Stimulated activated naive B cell treated with anti-CD40 and anti-IgM and Interleukin-4, amounts not matched to agents 10 μg/mL and 1 μg/mL and 100 μg/mL, for 72 hours (primary cell): Measurements from ENCODE around the gene ST14.

Experiments used
- ATAC-seq, 2 donors: fragments of 150-1000 bp; cut with Tn5 transposase; replicated peaks; 2 replicates each; pipeline ENCODE4 v1.10.0; 2021; ENCODE audit warnings: moderate library complexity in 1 of 2
- DNase-seq: peaks from one replicate; pipeline ENCODE4 v3.0.0; 2021
- H3K27ac Mint-ChIP-seq: one replicate; pipeline ENCODE4 v1.8.0; 2022; ENCODE audit warnings: mild to moderate bottlenecking, mixed read lengths
- H3K27me3 Mint-ChIP-seq, 2 donors: one replicate each; pipeline ENCODE4 v1.8.0; 2022; ENCODE audit warnings: mixed read lengths in 2 of 2
- H3K36me3 Mint-ChIP-seq, 2 donors: one replicate each; pipeline ENCODE4 v1.8.0; 2022; ENCODE audit warnings: mixed read lengths in 2 of 2, mild to moderate bottlenecking in 1 of 2
- H3K4me1 Mint-ChIP-seq, 2 donors: one replicate each; pipeline ENCODE4 v1.8.0; 2022; ENCODE audit warnings: mixed read lengths in 2 of 2, mild to moderate bottlenecking in 1 of 2
- H3K4me3 Mint-ChIP-seq, 2 donors: one replicate each; pipeline ENCODE4 v1.8.0; 2022; ENCODE audit warnings: mild to moderate bottlenecking in 2 of 2, mixed read lengths in 2 of 2, moderate library complexity in 1 of 2
- H3K9me3 Mint-ChIP-seq, 2 donors: one replicate each; pipeline ENCODE4 v1.8.0; 2022; ENCODE audit warnings: mixed read lengths in 2 of 2, mild to moderate bottlenecking in 1 of 2

ST14 gene

GRCh38 chr11:130125638-130126037 is 33.9 kb upstream of the ST14 start:
- Mint-ChIP-seq H3K27ac (peak overlapping the region; percentile 42), H3K9me3 (no peaks in the 10 kb centered on the region), H3K4me3 (no peak overlapping the region), H3K27me3 (no peaks in the 10 kb centered on the region), H3K4me1 (peaks cover 28 to 41% of the 10 kb centered on the region in 2 donors), H3K36me3 (peaks cover 38 to 41% of the 10 kb centered on the region in 2 donors)
- ATAC-seq = no peak
- DNase-seq = no peak

- ATAC-seq = no peak
- Mint-ChIP-seq H3K9me3 (no peaks in the 10 kb centered on the region), H3K27ac (no peak overlapping the region), H3K27me3 (no peaks in the 10 kb centered on the region), H3K4me1 (peaks cover 23 to 32% of the 10 kb centered on the region in 2 donors), H3K36me3 (peaks cover 42 to 44% of the 10 kb centered on the region in 2 donors), H3K4me3 (no peak overlapping the region)
- no peak for DNase-seq
Observed at GRCh38 chr11:130126516-130126915, 33.1 kb upstream of the ST14 start.

GRCh38 chr11:130127509-130127908 is 32.1 kb upstream of the ST14 start:
- H3K4me1 Mint-ChIP-seq = peaks cover 19 to 30% of the 10 kb centered on the region in 2 donors
- DNase-seq (no peak), ATAC-seq (no peak)
- no peak overlapping the region for H3K27ac Mint-ChIP-seq
- H3K27me3 Mint-ChIP-seq = no peaks in the 10 kb centered on the region
- H3K36me3 Mint-ChIP-seq = peaks cover 37 to 41% of the 10 kb centered on the region in 2 donors
- no peak overlapping the region for H3K4me3 Mint-ChIP-seq
- H3K9me3 Mint-ChIP-seq = no peaks in the 10 kb centered on the region

- DNase-seq (no peak), ATAC-seq (no peak)
- Mint-ChIP-seq H3K27ac (no peak overlapping the region), H3K4me1 (peaks cover 13 to 23% of the 10 kb centered on the region in 2 donors), H3K27me3 (no peaks in the 10 kb centered on the region), H3K9me3 (no peaks in the 10 kb centered on the region), H3K36me3 (peaks cover 33 to 41% of the 10 kb centered on the region in 2 donors), H3K4me3 (no peak overlapping the region)
Observed at GRCh38 chr11:130128626-130129025, 31.0 kb upstream of the ST14 start.

- Mint-ChIP-seq H3K9me3 (no peaks in the 10 kb centered on the region), H3K27me3 (no peaks in the 10 kb centered on the region), H3K27ac (no peak overlapping the region), H3K4me1 (peaks cover 15 to 18% of the 10 kb centered on the region in 2 donors), H3K4me3 (no peak overlapping the region), H3K36me3 (peaks cover 35 to 43% of the 10 kb centered on the region in 2 donors)
- ATAC-seq (no peak), DNase-seq (no peak)
Observed at GRCh38 chr11:130129922-130130321, 29.7 kb upstream of the ST14 start.

- no peak overlapping the region for H3K4me3 Mint-ChIP-seq
Observed at GRCh38 chr11:130131961-130132850, 27.4 kb upstream of the ST14 start.

GRCh38 chr11:130133716-130134115 is 25.9 kb upstream of the ST14 start:
- no peak for DNase-seq
- Mint-ChIP-seq H3K4me1 (peaks cover 18 to 19% of the 10 kb centered on the region in 2 donors), H3K36me3 (peaks cover 43 to 64% of the 10 kb centered on the region in 2 donors), H3K4me3 (no peak overlapping the region), H3K27me3 (no peaks in the 10 kb centered on the region), H3K27ac (no peak overlapping the region), H3K9me3 (no peaks in the 10 kb centered on the region)
- no peak for ATAC-seq

More at GRCh38 chr11:130131961-130132850, 27.4 kb upstream of the ST14 start:
- Mint-ChIP-seq H3K27ac (no peak overlapping the region), H3K27me3 (no peaks in the 10 kb centered on the region), H3K9me3 (no peaks in the 10 kb centered on the region), H3K4me1 (peaks cover 15 to 18% of the 10 kb centered on the region in 2 donors), H3K36me3 (peaks cover 36 to 53% of the 10 kb centered on the region in 2 donors)
- DNase-seq = peak; percentile 53
- ATAC-seq = peak; percentile 88 to 91

- H3K4me3 Mint-ChIP-seq = no peak overlapping the region
Observed at GRCh38 chr11:130136107-130136506, 23.5 kb upstream of the ST14 start.

GRCh38 chr11:130137999-130138398 is 21.6 kb upstream of the ST14 start:
- no peaks in the 10 kb centered on the region for H3K9me3 Mint-ChIP-seq
- peaks cover 10 to 13% of the 10 kb centered on the region in 2 donors for H3K4me1 Mint-ChIP-seq
- H3K27me3 Mint-ChIP-seq = no peaks in the 10 kb centered on the region
- no peak overlapping the region for H3K27ac Mint-ChIP-seq
- DNase-seq = no peak
- H3K36me3 Mint-ChIP-seq = peaks cover 35 to 53% of the 10 kb centered on the region in 2 donors
- no peak overlapping the region for H3K4me3 Mint-ChIP-seq
- no peak for ATAC-seq

More at GRCh38 chr11:130136107-130136506, 23.5 kb upstream of the ST14 start:
- Mint-ChIP-seq H3K9me3 (no peaks in the 10 kb centered on the region), H3K4me1 (peaks cover 18 to 19% of the 10 kb centered on the region in 2 donors), H3K36me3 (peaks cover 38 to 62% of the 10 kb centered on the region in 2 donors), H3K27me3 (no peaks in the 10 kb centered on the region), H3K27ac (peak overlapping the region; percentile 5)
- ATAC-seq (no peak), DNase-seq (no peak)

GRCh38 chr11:130139401-130139800 is 20.2 kb upstream of the ST14 start:
- Mint-ChIP-seq H3K27ac (peak overlapping the region; percentile 47), H3K4me1 (peaks cover 0 to 9% of the 10 kb centered on the region in 2 donors), H3K9me3 (no peaks in the 10 kb centered on the region)

GRCh38 chr11:130141561-130142341 is 17.8 kb upstream of the ST14 start:
- no peak overlapping the region for H3K27ac Mint-ChIP-seq
- no peak for ATAC-seq

More at GRCh38 chr11:130139401-130139800, 20.2 kb upstream of the ST14 start:
- H3K27me3 Mint-ChIP-seq = no peaks in the 10 kb centered on the region
- DNase-seq (no peak), ATAC-seq (no peak)
- no peak overlapping the region for H3K4me3 Mint-ChIP-seq
- H3K36me3 Mint-ChIP-seq = peaks cover 23 to 47% of the 10 kb centered on the region in 2 donors

GRCh38 chr11:130144141-130144540 is 15.4 kb upstream of the ST14 start:
- peaks cover 10 to 25% of the 10 kb centered on the region in 2 donors for H3K36me3 Mint-ChIP-seq
- DNase-seq = no peak
- H3K27me3 Mint-ChIP-seq = no peaks in the 10 kb centered on the region
- peaks cover 12 to 16% of the 10 kb centered on the region in 2 donors for H3K4me1 Mint-ChIP-seq
- no peak overlapping the region for H3K27ac Mint-ChIP-seq
- no peak for ATAC-seq
- no peaks in the 10 kb centered on the region for H3K9me3 Mint-ChIP-seq
- H3K4me3 Mint-ChIP-seq = no peak overlapping the region

More at GRCh38 chr11:130141561-130142341, 17.8 kb upstream of the ST14 start:
- Mint-ChIP-seq H3K36me3 (peaks cover 16 to 34% of the 10 kb centered on the region in 2 donors), H3K9me3 (no peaks in the 10 kb centered on the region), H3K4me3 (no peak overlapping the region), H3K27me3 (no peaks in the 10 kb centered on the region), H3K4me1 (peaks cover 9 to 12% of the 10 kb centered on the region in 2 donors)
- no peak for DNase-seq

GRCh38 chr11:130144861-130145281 is 14.7 kb upstream of the ST14 start:
- no peaks in the 10 kb centered on the region for H3K27me3 Mint-ChIP-seq
- DNase-seq = no peak
- peaks cover 12 to 16% of the 10 kb centered on the region in 2 donors for H3K4me1 Mint-ChIP-seq
- no peak for ATAC-seq
- H3K36me3 Mint-ChIP-seq = peaks cover 10 to 21% of the 10 kb centered on the region in 2 donors
- no peak overlapping the region for H3K4me3 Mint-ChIP-seq
- H3K27ac Mint-ChIP-seq = peak overlapping the region; percentile 2
- no peaks in the 10 kb centered on the region for H3K9me3 Mint-ChIP-seq

- no peak overlapping the region for H3K4me3 Mint-ChIP-seq
- no peak for DNase-seq
- ATAC-seq = no peak
- H3K27ac Mint-ChIP-seq = no peak overlapping the region
- no peaks in the 10 kb centered on the region for H3K27me3 Mint-ChIP-seq
- H3K9me3 Mint-ChIP-seq = no peaks in the 10 kb centered on the region
- peaks cover 14 to 21% of the 10 kb centered on the region in 2 donors for H3K4me1 Mint-ChIP-seq
- H3K36me3 Mint-ChIP-seq = peaks cover 7 to 16% of the 10 kb centered on the region in 2 donors
Observed at GRCh38 chr11:130145311-130145812, 14.2 kb upstream of the ST14 start.
